Sigmoid colon (tissue), 7 donors: ENCODE data around the gene KIAA1614. TPM values are rescaled to one million over a fixed set of nuclear protein-coding genes. Genes with fewer than 3 reads are reported as not detected.

Experiments used
- DNase-seq: peaks from one replicate; pipeline ENCODE4 v3.0.0-alpha.2; 2019
- H3K27ac ChIP-seq, 4 donors: fragments of 200-600 bp; sonication (generic); one replicate each; pipeline ENCODE4 v1.5.1; 2016 to 2019; ENCODE audit warnings: mild to moderate bottlenecking in 1 of 4
- H3K27me3 ChIP-seq, 3 donors: fragments of 200-600 bp; sonication (generic); one replicate each; pipeline ENCODE4 v1.5.1; 2019; ENCODE audit warnings: mild to moderate bottlenecking in 1 of 3
- H3K36me3 ChIP-seq, 4 donors: fragments of 200-600 bp; sonication (generic); one replicate each; pipeline ENCODE4 v1.5.1; 2016 to 2019
- H3K4me1 ChIP-seq, 4 donors: fragments of 200-600 bp; sonication (generic); one replicate each; pipeline ENCODE4 v1.5.1; 2017 to 2019
- H3K4me3 ChIP-seq, 4 donors: fragments of 200-600 bp; sonication (generic); one replicate each; pipeline ENCODE4 v1.5.1; 2017 to 2019; ENCODE audit warnings: mild to moderate bottlenecking in 2 of 4, moderate library complexity in 1 of 4
- H3K9me3 ChIP-seq, 4 donors: fragments of 200-600 bp in 3 of 4; sonication (generic) in 3 of 4; one replicate each; pipeline versions ENCODE4 v1.5.1 to v1.6.1; 2013 to 2019
- CTCF ChIP-seq, 4 experiments: fragments of 450-650 bp in 3 of 4; fragments of 200-600 bp in 1 of 4; IDR thresholded peaks; one replicate each; pipeline ENCODE4 v1.5.1; 2016 to 2019; ENCODE audit warnings: antibody characterized with exemption in 4 of 4, mild to moderate bottlenecking in 3 of 4, moderate library complexity in 2 of 4
- EP300 ChIP-seq, 4 donors: sonication (generic); formaldehyde crosslinking; IDR thresholded peaks; one replicate each; pipeline ENCODE4 v1.6.1; 2017; ENCODE audit warnings: antibody characterized with exemption in 4 of 4
- POLR2A ChIP-seq, 2 donors: fragments of 450-650 bp; IDR thresholded peaks; one replicate each; pipeline ENCODE4 v1.6.1; 2016; ENCODE audit warnings: antibody characterized with exemption in 2 of 2, mild to moderate bottlenecking in 2 of 2, moderate library complexity in 2 of 2
- POLR2AphosphoS5 ChIP-seq, 4 donors: sonication (generic); formaldehyde crosslinking; IDR thresholded peaks; one replicate each; pipeline ENCODE4 v1.6.1; 2017; ENCODE audit warnings: antibody characterized with exemption in 4 of 4
- WGBS, 2 donors: extraction: QIAGEN DNeasy Blood & Tissue Kit; methylation state at CpG; one replicate each; pipeline ENCODE4 v1.1.7; 2013; 5-methylcytosine and 5-hydroxymethylcytosine counted together
- intact Hi-C: fragments of 100-400 bp; cut with DNase I; formaldehyde crosslinking; loops from one replicate; pipeline ENCODE4 v1.15.1; 2023
- polyA plus RNA-seq, 3 donors: library from polyadenylated mRNA; stranded (reverse); fragments of 200-250 nt; gene quantifications; one replicate each; pipeline ENCODE4 v1.2.3, GENCODE V29; 2013
- total RNA-seq, 4 donors: library from RNA; depleted of rRNA; stranded (reverse); fragments of >200 nt; gene quantifications; one replicate each; pipeline ENCODE4 v1.1.0, GENCODE V29; 2016
- donor health status: healthy with polysubstance abuse.
- donor health status: Bipolar disorder and iron deficiency.
- donor health status: healthy.

KIAA1614 gene
- total and polyA plus RNA-seq, 7 donors: 1.2 to 14.8 (median 6.3) TPM

GRCh38 chr1:180945151-180945550 is 32.5 kb downstream of the KIAA1614 start:
- TF ChIP-seq POLR2AphosphoS5 (IDR thresholded peaks at IDR 0.05) (no peak), POLR2A (IDR thresholded peaks at IDR 0.05) (no peak), CTCF (IDR thresholded peaks at IDR 0.05) (no peak), EP300 (IDR thresholded peaks at IDR 0.05) (no peak)
- no peak for DNase-seq
- no peaks in the 10 kb centered on the region for H3K9me3 ChIP-seq
- no peak overlapping the region for H3K27ac ChIP-seq
- 89 to 96% methylated on average over 15 of the region's 15 CpGs for WGBS, 2 donors
- no peaks in the 10 kb centered on the region for H3K4me1 ChIP-seq
- intact Hi-C loops: no loop called here
- peaks cover 8 to 85% (median 30%) of the 10 kb centered on the region in 4 donors for H3K36me3 ChIP-seq
- no peak overlapping the region for H3K4me3 ChIP-seq
- no peaks in the 10 kb centered on the region for H3K27me3 ChIP-seq

- Histone ChIP-seq H3K4me3 (no peak overlapping the region), H3K36me3 (peaks cover 8 to 86% (median 32%) of the 10 kb centered on the region in 4 donors), H3K9me3 (no peaks in the 10 kb centered on the region), H3K4me1 (no peaks in the 10 kb centered on the region), H3K27ac (no peak overlapping the region), H3K27me3 (no peaks in the 10 kb centered on the region)
- TF ChIP-seq POLR2AphosphoS5 (IDR thresholded peaks at IDR 0.05): no peak
- TF ChIP-seq CTCF (IDR thresholded peaks at IDR 0.05): no peak
- TF ChIP-seq EP300 (IDR thresholded peaks at IDR 0.05): no peak
- TF ChIP-seq POLR2A (IDR thresholded peaks at IDR 0.05): no peak
- intact Hi-C loops: no loop called here
- WGBS, 2 donors: 83 to 91% methylated on average over 8 of the region's 8 CpGs
- no peak for DNase-seq
These were observed 32.9 kb downstream of the KIAA1614 start for GRCh38 chr1:180945551-180945950.

- H3K27me3 ChIP-seq: no peaks in the 10 kb centered on the region
- intact Hi-C loops: no loop called here
- H3K4me3 ChIP-seq: no peak overlapping the region
- no peaks in the 10 kb centered on the region for H3K4me1 ChIP-seq
- H3K36me3 ChIP-seq: peaks cover 8 to 89% (median 33%) of the 10 kb centered on the region in 4 donors
- no peak overlapping the region for H3K27ac ChIP-seq
- TF ChIP-seq EP300 (IDR thresholded peaks at IDR 0.05) (no peak), POLR2AphosphoS5 (IDR thresholded peaks at IDR 0.05) (no peak), CTCF (IDR thresholded peaks at IDR 0.05) (no peak), POLR2A (IDR thresholded peaks at IDR 0.05) (no peak)
- H3K9me3 ChIP-seq: no peaks in the 10 kb centered on the region
- no peak for DNase-seq
- 77 to 93% methylated on average over 7 of the region's 7 CpGs for WGBS, 2 donors
These were observed 33.4 kb downstream of the KIAA1614 start for GRCh38 chr1:180946056-180946455.

GRCh38 chr1:180946541-180947498 is 34.1 kb downstream of the KIAA1614 start:
- intact Hi-C loops: no loop called here
- TF ChIP-seq CTCF (IDR thresholded peaks at IDR 0.05) (no peak), POLR2AphosphoS5 (IDR thresholded peaks at IDR 0.05) (no peak), POLR2A (IDR thresholded peaks at IDR 0.05) (no peak), EP300 (IDR thresholded peaks at IDR 0.05) (no peak)
- no peaks in the 10 kb centered on the region for H3K4me1 ChIP-seq
- no peaks in the 10 kb centered on the region for H3K27me3 ChIP-seq
- no peak for DNase-seq
- peaks cover 8 to 83% (median 29%) of the 10 kb centered on the region in 4 donors for H3K36me3 ChIP-seq
- H3K27ac ChIP-seq: no peak overlapping the region
- no peak overlapping the region for H3K4me3 ChIP-seq
- no peaks in the 10 kb centered on the region for H3K9me3 ChIP-seq
- 79 to 88% methylated on average over 18 of the region's 18 CpGs for WGBS, 2 donors
